Caco-2 (cell line): ENCODE results near the gene CTNND2. TPM values are rescaled to one million over a fixed set of nuclear protein-coding genes. Genes with fewer than 3 reads are reported as not detected.

Experiments used
- BruUV-seq: library from RNA; stranded (reverse); fragments of 400-500 nt; replicated peaks from 2 replicates; lab custom pipeline; 2021; lab: Mats Ljungman, UMichigan
- CTCF ChIA-PET: fragments of 300-600 bp; sonication (Branson Sonifier 250); formaldehyde crosslinking; loops from one replicate; lab custom pipeline; 2022; ENCODE audit warnings: antibody characterized with exemption; lab: Charles Lee
- POLR2A ChIA-PET: fragments of 300-600 bp; sonication (Branson Sonifier 250); formaldehyde crosslinking; loops from one replicate; lab custom pipeline; 2022; ENCODE audit warnings: antibody characterized with exemption; lab: Charles Lee
- DNase-seq, 2 experiments: peaks; one replicate each; pipeline versions ENCODE4 v3.0.0 to v3.0.0-alpha.2; 2020 to 2022
- H3K27me3 ChIP-seq: replicated peaks from 2 replicates; pipeline ENCODE4 v1.6.0; 2011; ENCODE audit warnings: low read length; ENCODE audit not compliant: control insufficient read depth, insufficient read depth
- H3K36me3 ChIP-seq: 2 replicates; pipeline ENCODE4 v1.5.1; 2011; ENCODE audit warnings: low read length; ENCODE audit not compliant: control insufficient read depth, insufficient read depth
- H3K4me1 ChIP-seq: fragments of 250-450 bp; sonication (Bioruptor Pico); 2 replicates; pipeline ENCODE4 v1.5.1; 2020; ENCODE audit warnings: mild to moderate bottlenecking
- H3K4me3 ChIP-seq: 2 replicates; pipeline ENCODE4 v1.5.1; 2011; ENCODE audit warnings: low read depth, mild to moderate bottlenecking, control low read depth, low read length
- H3K9me3 ChIP-seq: fragments of 250-450 bp; sonication (Bioruptor Pico); 2 replicates; pipeline ENCODE4 v1.5.1; 2020; ENCODE audit warnings: mild to moderate bottlenecking, moderate library complexity
- H3K27ac Mint-ChIP-seq: one replicate; pipeline ENCODE4 v1.8.0; 2022; ENCODE audit warnings: mixed read lengths; ENCODE audit not compliant: unreplicated experiment
- H3K27me3 Mint-ChIP-seq: one replicate; pipeline ENCODE4 v1.8.0; 2022; ENCODE audit warnings: mixed read lengths; ENCODE audit not compliant: insufficient read depth, unreplicated experiment
- H3K36me3 Mint-ChIP-seq: one replicate; pipeline ENCODE4 v1.8.0; 2022; ENCODE audit warnings: mild to moderate bottlenecking, mixed read lengths; ENCODE audit not compliant: insufficient read depth, unreplicated experiment
- H3K4me1 Mint-ChIP-seq: one replicate; pipeline ENCODE4 v1.8.0; 2022; ENCODE audit warnings: low read depth, mixed read lengths; ENCODE audit not compliant: unreplicated experiment
- H3K4me3 Mint-ChIP-seq: one replicate; pipeline ENCODE4 v1.8.0; 2022; ENCODE audit warnings: mild to moderate bottlenecking, moderate library complexity, mixed read lengths; ENCODE audit not compliant: unreplicated experiment
- H3K9me3 Mint-ChIP-seq: one replicate; pipeline ENCODE4 v1.8.0; 2022; ENCODE audit warnings: mixed read lengths; ENCODE audit not compliant: unreplicated experiment
- intact Hi-C: fragments of 100-400 bp; cut with micrococcal nuclease; formaldehyde crosslinking; loops from one replicate; pipeline ENCODE4 v1.10.0; 2022; ENCODE audit not compliant: unreplicated experiment
- total RNA-seq: library from RNA; stranded (reverse); gene quantifications from 2 replicates; pipeline ENCODE4 v1.2.3, GENCODE V29; 2022
- TF ChIP-seq, protein P1 (sequence below), 2 experiments: fragments of 200-600 bp in 1 of 2; IDR thresholded peaks; 1 replicate in 1 of 2; 2 replicates in 1 of 2; pipeline versions ENCODE4 v1.5.1 to v1.8.0; 2011 to 2022; ENCODE audit warnings: antibody characterized with exemption in 1 of 2, control low read depth in 1 of 2, inconsistent platforms in 1 of 2, low read depth in 1 of 2, low read length in 1 of 2, mild to moderate bottlenecking in 1 of 2, moderate library complexity in 1 of 2; ENCODE audit not compliant: insufficient read depth in 1 of 2, severe bottlenecking in 1 of 2, unreplicated experiment in 1 of 2

CTNND2 gene
- total RNA-seq, 1 experiment from 2014 or later = 0.32 TPM

DNA sequence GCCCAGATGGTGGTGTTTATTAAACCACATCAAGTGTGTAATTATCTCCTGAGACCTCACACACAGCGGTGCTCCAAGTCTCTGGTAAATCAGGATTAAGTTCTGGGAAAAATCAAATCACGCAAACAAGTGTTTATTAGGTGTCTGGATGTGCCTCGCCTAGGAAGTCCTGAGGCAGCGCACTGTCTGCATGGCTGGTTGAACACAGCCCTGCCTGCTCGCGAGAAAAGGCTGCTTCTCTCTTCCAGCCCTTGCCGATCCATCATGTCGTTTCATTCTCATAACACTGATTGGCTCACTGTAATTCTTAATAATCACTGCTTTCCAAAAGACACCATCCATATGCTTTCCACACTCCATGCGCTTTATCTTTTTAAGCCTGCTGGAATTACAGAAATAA, 913.6 kb downstream of the CTNND2 start:
- ChIA-PET POLR2A (no interaction called here), CTCF (no interaction called here)
- no peaks in the 10 kb centered on the region for H3K4me1 ChIP-seq
- H3K4me3 ChIP-seq = no peak overlapping the region
- Mint-ChIP-seq H3K27ac (no peak overlapping the region), H3K4me1 (no peaks in the 10 kb centered on the region), H3K27me3 (peaks cover 22% of the 10 kb centered on the region), H3K4me3 (no peak overlapping the region), H3K36me3 (no peaks in the 10 kb centered on the region), H3K9me3 (no peaks in the 10 kb centered on the region)
- no peaks in the 10 kb centered on the region for H3K36me3 ChIP-seq
- no TSS peak for BruUV-seq
- TF ChIP-seq, protein P1, sequence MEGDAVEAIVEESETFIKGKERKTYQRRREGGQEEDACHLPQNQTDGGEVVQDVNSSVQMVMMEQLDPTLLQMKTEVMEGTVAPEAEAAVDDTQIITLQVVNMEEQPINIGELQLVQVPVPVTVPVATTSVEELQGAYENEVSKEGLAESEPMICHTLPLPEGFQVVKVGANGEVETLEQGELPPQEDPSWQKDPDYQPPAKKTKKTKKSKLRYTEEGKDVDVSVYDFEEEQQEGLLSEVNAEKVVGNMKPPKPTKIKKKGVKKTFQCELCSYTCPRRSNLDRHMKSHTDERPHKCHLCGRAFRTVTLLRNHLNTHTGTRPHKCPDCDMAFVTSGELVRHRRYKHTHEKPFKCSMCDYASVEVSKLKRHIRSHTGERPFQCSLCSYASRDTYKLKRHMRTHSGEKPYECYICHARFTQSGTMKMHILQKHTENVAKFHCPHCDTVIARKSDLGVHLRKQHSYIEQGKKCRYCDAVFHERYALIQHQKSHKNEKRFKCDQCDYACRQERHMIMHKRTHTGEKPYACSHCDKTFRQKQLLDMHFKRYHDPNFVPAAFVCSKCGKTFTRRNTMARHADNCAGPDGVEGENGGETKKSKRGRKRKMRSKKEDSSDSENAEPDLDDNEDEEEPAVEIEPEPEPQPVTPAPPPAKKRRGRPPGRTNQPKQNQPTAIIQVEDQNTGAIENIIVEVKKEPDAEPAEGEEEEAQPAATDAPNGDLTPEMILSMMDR (IDR thresholded peaks at IDR 0.05; ENCODE audit: insufficient read depth in 1 of 2, low read depth in 1 of 2, low read length in 1 of 2, severe bottlenecking in 1 of 2, unreplicated experiment in 1 of 2) = no peak
- intact Hi-C loops = no loop called here
- DNase-seq = no peak
- 0 out of 2 replicates have a peak, but pooled peaks cover 3% of the 10 kb centered on the region for H3K9me3 ChIP-seq
- H3K27me3 ChIP-seq = no peaks in the 10 kb centered on the region; the same call in 1 of the 2 replicates

DNA sequence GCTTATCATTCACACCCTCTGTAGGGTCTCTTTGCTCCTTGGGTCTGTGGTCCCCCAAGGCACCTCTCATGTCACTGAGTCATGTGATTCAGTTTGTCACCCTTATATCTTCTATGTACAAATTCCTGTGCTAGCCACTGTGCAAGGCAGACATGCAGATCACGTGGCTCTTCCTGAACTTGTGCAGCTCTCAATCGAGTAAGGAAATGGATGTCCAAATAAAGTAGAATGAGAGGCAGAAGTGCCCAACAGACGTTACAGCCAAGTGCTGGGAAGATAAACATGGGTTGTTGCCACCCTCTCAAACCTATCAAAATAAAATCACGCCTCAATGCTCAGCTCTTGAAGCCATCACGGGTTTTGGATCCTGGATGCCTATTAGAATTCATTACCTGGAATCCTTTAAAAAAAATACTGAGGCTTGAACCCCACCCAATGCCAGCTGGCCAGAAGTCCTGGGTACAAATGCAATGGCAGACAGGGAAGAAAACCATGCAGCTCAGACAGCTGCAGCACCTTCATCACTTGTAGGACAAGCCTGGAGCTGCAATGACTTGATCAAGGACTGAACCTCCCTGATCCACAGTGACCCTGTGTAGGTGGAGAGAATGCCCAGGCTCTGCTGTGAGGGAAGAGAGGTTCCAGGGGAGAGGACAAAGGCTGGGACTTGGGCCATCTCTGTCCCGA, 914.5 kb downstream of the CTNND2 start:
- no TSS peak for BruUV-seq
- H3K9me3 Mint-ChIP-seq = no peaks in the 10 kb centered on the region
- no peak overlapping the region for H3K27ac Mint-ChIP-seq
- no peaks in the 10 kb centered on the region for H3K4me1 ChIP-seq
- no peaks in the 10 kb centered on the region for H3K36me3 ChIP-seq
- no peak for DNase-seq
- no peaks in the 10 kb centered on the region for H3K4me1 Mint-ChIP-seq
- 0 out of 2 replicates have a peak, but pooled peaks cover 3% of the 10 kb centered on the region for H3K9me3 ChIP-seq
- TF ChIP-seq, protein P1 (IDR thresholded peaks at IDR 0.05; ENCODE audit: insufficient read depth in 1 of 2, low read depth in 1 of 2, low read length in 1 of 2, severe bottlenecking in 1 of 2, unreplicated experiment in 1 of 2) = no peak
- no peak overlapping the region for H3K4me3 Mint-ChIP-seq
- peaks cover 12% of the 10 kb centered on the region for H3K27me3 Mint-ChIP-seq
- ChIA-PET CTCF (no interaction called here), POLR2A (no interaction called here)
- H3K27me3 ChIP-seq = no peaks in the 10 kb centered on the region; the same call in 1 of the 2 replicates
- no peaks in the 10 kb centered on the region for H3K36me3 Mint-ChIP-seq
- no peak overlapping the region for H3K4me3 ChIP-seq
- intact Hi-C loops = no loop called here

DNA sequence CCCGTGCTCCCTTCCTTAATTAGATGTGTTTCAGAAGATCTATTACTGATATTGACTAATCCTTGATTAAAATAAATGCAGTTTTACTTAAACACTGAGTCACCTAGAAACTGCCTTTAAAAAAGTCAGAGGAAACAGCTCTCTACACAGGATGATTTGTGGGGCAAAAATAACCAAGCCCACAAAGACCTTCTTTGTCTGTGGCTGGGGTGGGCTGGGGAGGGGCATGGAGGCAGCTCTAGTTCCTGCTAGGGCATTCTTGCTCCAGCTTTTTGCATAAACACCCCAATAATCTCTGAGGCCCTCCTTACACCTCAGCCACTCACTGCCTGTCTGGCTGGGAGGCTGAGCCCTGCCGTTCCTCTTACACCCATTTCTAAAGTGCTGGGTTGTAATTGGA, 915.6 kb downstream of the CTNND2 start:
- BruUV-seq = no TSS peak
- POLR2A ChIA-PET = no interaction called here
- CTCF ChIA-PET = no interaction called here
- H3K4me1 Mint-ChIP-seq = no peaks in the 10 kb centered on the region
- Histone ChIP-seq H3K4me3 (no peak overlapping the region), H3K4me1 (no peaks in the 10 kb centered on the region), H3K36me3 (no peaks in the 10 kb centered on the region), H3K9me3 (0 out of 2 replicates have a peak, but pooled peaks cover 1% of the 10 kb centered on the region), H3K27me3 (no peaks in the 10 kb centered on the region; the same call in 1 of the 2 replicates)
- no peaks in the 10 kb centered on the region for H3K36me3 Mint-ChIP-seq
- DNase-seq = no peak
- H3K4me3 Mint-ChIP-seq = no peak overlapping the region
- no peaks in the 10 kb centered on the region for H3K9me3 Mint-ChIP-seq
- TF ChIP-seq, protein P1 (IDR thresholded peaks at IDR 0.05; ENCODE audit: insufficient read depth in 1 of 2, low read depth in 1 of 2, low read length in 1 of 2, severe bottlenecking in 1 of 2, unreplicated experiment in 1 of 2) = no peak
- peaks cover 11% of the 10 kb centered on the region for H3K27me3 Mint-ChIP-seq
- H3K27ac Mint-ChIP-seq = no peak overlapping the region
- intact Hi-C loops = no loop called here
